Stimulated activated memory B cell treated with anti-CD40 and anti-IgM and Interleukin-4, amounts not matched to agents 10 μg/mL and 1 μg/mL and 100 μg/mL, for 72 hours (primary cell): ENCODE data around the gene CHST8.

Experiments used
- ATAC-seq: fragments of 150-1000 bp; cut with Tn5 transposase; 2 replicates; pipeline ENCODE4 v1.10.0; 2021
- H3K27ac Mint-ChIP-seq: one replicate; pipeline ENCODE4 v1.8.0; 2022; ENCODE audit warnings: mild to moderate bottlenecking, mixed read lengths
- H3K27me3 Mint-ChIP-seq: one replicate; pipeline ENCODE4 v1.8.0; 2022; ENCODE audit warnings: mixed read lengths
- H3K36me3 Mint-ChIP-seq: one replicate; pipeline ENCODE4 v1.8.0; 2022; ENCODE audit warnings: mixed read lengths
- H3K4me1 Mint-ChIP-seq: one replicate; pipeline ENCODE4 v1.8.0; 2022; ENCODE audit warnings: mixed read lengths
- H3K4me3 Mint-ChIP-seq: one replicate; pipeline ENCODE4 v1.8.0; 2022; ENCODE audit warnings: mild to moderate bottlenecking, moderate library complexity, mixed read lengths
- H3K9me3 Mint-ChIP-seq: one replicate; pipeline ENCODE4 v1.8.0; 2022; ENCODE audit warnings: mixed read lengths

Gene CHST8

DNA sequence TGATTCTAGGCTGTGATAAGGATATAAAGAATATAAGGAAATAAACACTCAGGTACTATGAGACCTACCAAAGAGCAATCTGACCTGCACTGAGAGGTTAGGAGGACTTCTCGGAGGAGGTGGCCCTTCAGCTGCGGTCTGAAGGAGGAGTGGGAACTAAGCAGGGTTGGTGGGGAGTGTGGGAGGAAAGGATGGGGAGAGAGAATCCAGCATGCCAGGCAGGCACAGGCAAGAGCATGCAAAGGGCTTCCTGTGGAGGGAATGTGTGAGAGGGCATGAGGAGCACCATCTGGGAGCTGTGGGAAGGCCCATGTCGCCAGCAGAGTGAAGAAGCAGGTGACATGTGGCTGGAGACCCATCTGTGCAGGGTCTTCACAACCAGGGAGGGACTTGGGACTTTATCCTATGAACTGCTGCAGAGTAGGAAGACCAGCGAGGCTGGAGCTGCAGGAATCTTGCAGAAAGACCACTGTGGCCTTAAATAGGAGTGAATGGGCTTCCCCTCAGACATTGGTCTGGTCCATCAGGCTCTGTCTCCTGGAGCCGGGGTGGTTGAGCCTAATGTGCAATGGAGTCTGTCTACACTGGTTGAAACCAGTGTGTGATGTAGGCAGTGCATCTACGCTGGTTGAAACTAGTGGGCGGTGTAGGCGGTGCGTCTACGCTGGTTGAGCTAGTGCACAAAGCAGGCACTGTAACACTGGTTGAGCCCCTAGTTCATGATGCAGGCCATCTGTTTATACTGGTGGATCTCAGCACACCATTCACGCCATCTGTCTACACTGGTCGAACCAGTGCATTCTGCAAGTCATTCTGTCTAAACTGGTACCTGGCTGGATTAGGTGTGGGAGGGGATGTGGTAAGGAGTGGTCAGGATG is 6.4 kb downstream of the CHST8 start:
- Mint-ChIP-seq H3K4me1 (no peaks in the 10 kb centered on the region), H3K9me3 (no peaks in the 10 kb centered on the region), H3K27me3 (peaks cover 55% of the 10 kb centered on the region), H3K4me3 (no peak overlapping the region), H3K27ac (no peak overlapping the region), H3K36me3 (no peaks in the 10 kb centered on the region)
- peak; percentile 7 for ATAC-seq

DNA sequence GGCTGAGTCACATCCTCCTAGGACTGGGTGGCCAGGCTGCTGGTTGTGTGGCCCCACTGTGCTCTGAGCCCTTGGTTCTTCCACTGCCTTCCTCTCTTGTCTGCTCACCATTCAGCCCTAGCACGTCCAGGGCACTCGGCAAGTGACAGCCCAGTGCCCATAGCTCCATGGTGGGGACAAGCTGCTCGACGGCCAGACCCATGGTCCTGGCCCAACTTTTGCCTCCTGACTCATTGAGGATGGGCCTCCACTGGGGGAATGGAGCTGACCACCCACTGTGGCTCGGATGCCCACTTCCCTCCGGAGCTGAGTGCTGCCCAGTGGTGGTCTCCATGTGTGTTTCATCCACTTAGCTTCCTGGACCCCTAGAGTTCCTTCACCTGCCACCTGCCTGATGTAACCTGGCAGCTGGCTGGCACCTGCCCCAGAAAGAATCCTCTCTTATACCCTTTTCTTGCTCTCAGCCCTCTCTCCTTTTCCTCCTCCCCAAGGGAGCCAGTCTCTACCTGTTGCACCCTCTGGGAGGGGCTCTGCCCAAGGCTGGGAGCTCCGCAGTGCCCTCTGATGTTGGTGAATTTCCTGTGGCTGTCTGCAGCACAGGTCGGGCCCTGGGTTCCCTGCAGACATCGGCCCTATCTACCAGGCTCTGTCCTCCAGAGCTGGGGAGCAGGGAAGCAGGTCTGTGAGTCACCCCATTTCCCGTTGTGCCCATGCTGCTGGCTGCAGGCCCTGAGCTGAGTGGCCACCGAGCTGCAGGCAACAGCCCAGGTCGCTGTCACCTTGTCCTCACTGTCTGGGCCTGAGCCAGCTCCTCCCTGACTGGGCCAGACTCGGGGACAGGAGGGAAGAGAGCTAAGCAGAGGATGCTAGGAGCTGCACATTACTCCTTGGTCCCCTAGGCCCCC is 7.4 kb downstream of the CHST8 start:
- H3K4me3 Mint-ChIP-seq, result no peak overlapping the region
- H3K36me3 Mint-ChIP-seq, result no peaks in the 10 kb centered on the region
- no peaks in the 10 kb centered on the region for H3K9me3 Mint-ChIP-seq
- no peak for ATAC-seq
- H3K4me1 Mint-ChIP-seq, result no peaks in the 10 kb centered on the region
- no peak overlapping the region for H3K27ac Mint-ChIP-seq
- H3K27me3 Mint-ChIP-seq, result peaks cover 45% of the 10 kb centered on the region

GRCh38 chr19:33629826-33630375 is 8.1 kb downstream of the CHST8 start:
- no peaks in the 10 kb centered on the region for H3K4me1 Mint-ChIP-seq
- ATAC-seq, result no peak
- H3K36me3 Mint-ChIP-seq, result no peaks in the 10 kb centered on the region
- H3K27ac Mint-ChIP-seq, result no peak overlapping the region
- H3K27me3 Mint-ChIP-seq, result peaks cover 38% of the 10 kb centered on the region
- no peak overlapping the region for H3K4me3 Mint-ChIP-seq
- no peaks in the 10 kb centered on the region for H3K9me3 Mint-ChIP-seq

GRCh38 chr19:33630880-33631608 is 9.3 kb downstream of the CHST8 start:
- Mint-ChIP-seq H3K36me3 (no peaks in the 10 kb centered on the region), H3K27ac (no peak overlapping the region), H3K9me3 (no peaks in the 10 kb centered on the region), H3K4me1 (no peaks in the 10 kb centered on the region), H3K27me3 (peaks cover 35% of the 10 kb centered on the region), H3K4me3 (no peak overlapping the region)
- ATAC-seq, result no peak

DNA sequence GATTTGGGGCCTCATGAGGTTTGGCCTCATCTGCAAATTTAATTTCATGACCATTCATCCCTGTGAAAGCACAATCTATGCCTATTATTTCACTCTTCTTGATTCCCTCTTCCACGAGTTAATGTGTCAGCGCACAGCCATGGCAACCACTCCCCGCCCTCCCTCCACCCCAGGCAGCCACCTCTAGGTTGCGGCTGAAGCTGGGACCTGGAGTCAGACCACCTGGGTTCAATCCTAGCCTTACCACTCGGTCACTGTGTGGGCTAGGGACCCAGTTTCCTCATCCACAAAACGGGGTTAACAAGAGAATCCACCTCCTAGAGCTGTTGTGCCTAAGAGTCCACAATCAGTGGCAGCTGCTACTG is 9.8 kb downstream of the CHST8 start:
- no peaks in the 10 kb centered on the region for H3K9me3 Mint-ChIP-seq
- H3K27ac Mint-ChIP-seq, result no peak overlapping the region
- no peak for ATAC-seq
- no peaks in the 10 kb centered on the region for H3K4me1 Mint-ChIP-seq
- H3K27me3 Mint-ChIP-seq, result peaks cover 35% of the 10 kb centered on the region
- H3K4me3 Mint-ChIP-seq, result no peak overlapping the region
- no peaks in the 10 kb centered on the region for H3K36me3 Mint-ChIP-seq

GRCh38 chr19:33634361-33635091 is 12.8 kb downstream of the CHST8 start:
- no peaks in the 10 kb centered on the region for H3K36me3 Mint-ChIP-seq
- no peak overlapping the region for H3K27ac Mint-ChIP-seq
- no peak for ATAC-seq
- H3K4me1 Mint-ChIP-seq, result no peaks in the 10 kb centered on the region
- no peak overlapping the region for H3K4me3 Mint-ChIP-seq
- H3K9me3 Mint-ChIP-seq, result no peaks in the 10 kb centered on the region
- peaks cover 22% of the 10 kb centered on the region for H3K27me3 Mint-ChIP-seq

GRCh38 chr19:33638167-33639034 is 16.6 kb downstream of the CHST8 start:
- ATAC-seq, result no peak
- H3K4me3 Mint-ChIP-seq, result no peak overlapping the region
- no peak overlapping the region for H3K27ac Mint-ChIP-seq
- H3K9me3 Mint-ChIP-seq, result no peaks in the 10 kb centered on the region
- peaks cover 9% of the 10 kb centered on the region for H3K27me3 Mint-ChIP-seq
- no peaks in the 10 kb centered on the region for H3K36me3 Mint-ChIP-seq
- H3K4me1 Mint-ChIP-seq, result no peaks in the 10 kb centered on the region

DNA sequence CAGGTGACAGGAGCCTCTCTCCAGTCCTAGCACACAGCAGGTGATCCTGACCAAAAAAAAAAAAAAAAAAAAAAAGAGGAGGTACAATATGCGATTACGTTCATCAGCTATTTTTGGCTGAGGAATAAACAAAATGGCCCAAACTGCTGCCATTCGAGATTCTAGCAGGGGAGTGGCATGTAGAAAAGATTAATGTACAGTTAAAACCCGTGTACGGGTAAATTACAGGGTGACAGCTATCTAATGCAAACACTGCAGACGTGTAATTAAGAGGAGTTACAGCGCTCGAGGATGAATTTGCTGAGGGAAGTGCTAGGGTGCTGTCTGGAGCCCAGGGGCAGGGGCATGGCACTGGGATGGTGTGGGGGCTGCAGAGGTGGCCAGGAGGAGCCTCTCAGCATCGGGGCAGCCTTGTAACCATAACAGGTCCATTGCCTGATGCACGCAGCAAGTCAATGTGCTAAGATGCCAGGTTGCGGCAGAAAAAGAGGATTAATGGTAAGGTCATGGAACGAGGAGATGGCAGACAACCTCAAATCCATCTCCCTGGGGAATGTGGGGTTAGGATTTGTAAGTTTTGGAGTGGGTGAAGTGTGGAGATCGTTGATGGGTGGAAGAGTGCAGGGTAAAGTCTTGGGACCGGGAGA is 17.4 kb downstream of the CHST8 start:
- no peaks in the 10 kb centered on the region for H3K36me3 Mint-ChIP-seq
- no peaks in the 10 kb centered on the region for H3K9me3 Mint-ChIP-seq
- no peak for ATAC-seq
- H3K27ac Mint-ChIP-seq, result no peak overlapping the region
- H3K4me3 Mint-ChIP-seq, result no peak overlapping the region
- H3K27me3 Mint-ChIP-seq, result peaks cover 9% of the 10 kb centered on the region
- no peaks in the 10 kb centered on the region for H3K4me1 Mint-ChIP-seq

- no peaks in the 10 kb centered on the region for H3K4me1 Mint-ChIP-seq
Measured at GRCh38 chr19:33640773-33641172, 19.0 kb downstream of the CHST8 start.

GRCh38 chr19:33641261-33641660 is 19.5 kb downstream of the CHST8 start:
- no peak for ATAC-seq
- Mint-ChIP-seq H3K36me3 (no peaks in the 10 kb centered on the region), H3K4me3 (no peak overlapping the region), H3K27ac (no peak overlapping the region), H3K4me1 (no peaks in the 10 kb centered on the region), H3K27me3 (peaks cover 9% of the 10 kb centered on the region), H3K9me3 (peaks cover 6% of the 10 kb centered on the region)

More at GRCh38 chr19:33640773-33641172, 19.0 kb downstream of the CHST8 start:
- Mint-ChIP-seq H3K36me3 (no peaks in the 10 kb centered on the region), H3K4me3 (no peak overlapping the region), H3K27me3 (peaks cover 9% of the 10 kb centered on the region), H3K9me3 (peaks cover 6% of the 10 kb centered on the region), H3K27ac (no peak overlapping the region)
- ATAC-seq, result no peak

- Mint-ChIP-seq H3K27ac (no peak overlapping the region), H3K27me3 (peaks cover 9% of the 10 kb centered on the region), H3K9me3 (peaks cover 6% of the 10 kb centered on the region), H3K36me3 (no peaks in the 10 kb centered on the region), H3K4me3 (no peak overlapping the region), H3K4me1 (no peaks in the 10 kb centered on the region)
- no peak for ATAC-seq
Measured at GRCh38 chr19:33641956-33642498, 20.3 kb downstream of the CHST8 start.

- Mint-ChIP-seq H3K4me1 (no peaks in the 10 kb centered on the region), H3K27me3 (peaks cover 4% of the 10 kb centered on the region), H3K27ac (no peak overlapping the region), H3K4me3 (no peak overlapping the region), H3K36me3 (no peaks in the 10 kb centered on the region), H3K9me3 (peaks cover 6% of the 10 kb centered on the region)
- no peak for ATAC-seq
Measured at GRCh38 chr19:33644284-33644836, 22.6 kb downstream of the CHST8 start.

DNA sequence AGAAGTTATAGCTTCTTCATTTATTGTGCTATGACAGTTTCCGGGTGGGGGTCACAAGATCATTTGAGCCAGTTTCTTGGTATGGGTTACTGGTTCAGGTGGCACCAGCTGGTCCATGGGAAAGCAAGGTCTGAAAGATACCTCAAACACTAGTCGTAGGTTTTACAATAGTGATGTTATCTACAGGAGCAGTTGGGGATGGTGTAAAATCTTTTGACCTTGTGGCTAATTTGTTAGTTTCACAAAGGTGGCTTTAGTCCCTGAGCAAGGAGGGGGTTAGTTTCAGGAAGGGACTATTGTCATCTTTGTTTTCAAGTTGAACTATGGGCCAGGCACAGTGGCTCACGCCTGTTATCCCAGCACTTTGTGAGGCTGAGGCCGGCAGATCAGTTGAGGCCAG is 24.6 kb downstream of the CHST8 start:
- Mint-ChIP-seq H3K4me3 (no peak overlapping the region), H3K27ac (no peak overlapping the region), H3K9me3 (peaks cover 6% of the 10 kb centered on the region), H3K4me1 (no peaks in the 10 kb centered on the region), H3K36me3 (no peaks in the 10 kb centered on the region), H3K27me3 (no peaks in the 10 kb centered on the region)
- ATAC-seq, result no peak
